ENCODE measurements around the gene MCM9.

MCM9 gene

GRCh38 chr6:118860880-118861279, 74.1 kb downstream of the MCM9 start (continued):
- TF ChIP-seq REST (tag by site-specific recombination; IDR thresholded peaks at IDR 0.05): no peak

GRCh38 chr6:118860363-118860762, 74.6 kb downstream of the MCM9 start:
- CTCF ChIA-PET: interaction anchor here (0.5 to 0.6 kb wide), 2 partner anchors 27 to 169 kb away, joined by 3 to 4 read pairs; no protein-coding TSS in a partner anchor
- no peak for TF ChIP-seq SP3 (tag by site-specific recombination; IDR thresholded peaks at IDR 0.05)
- no peak for TF ChIP-seq ZNF596 (tag by site-specific recombination; IDR thresholded peaks at IDR 0.05)
- no peak for TF ChIP-seq ZNF18 (tag by site-specific recombination; IDR thresholded peaks at IDR 0.05)
- no peak for TF ChIP-seq SCRT1 (tag by site-specific recombination; IDR thresholded peaks at IDR 0.05; ENCODE audit: borderline replicate concordance)
- no peak for TF ChIP-seq YY2 (tag by site-specific recombination; IDR thresholded peaks at IDR 0.05)
- no peak for TF ChIP-seq ZNF2 (tag by site-specific recombination; IDR thresholded peaks at IDR 0.05)
- TF ChIP-seq ZFP41 (tag by site-specific recombination; IDR thresholded peaks at IDR 0.05; ENCODE audit: borderline replicate concordance): no peak
- no peak for TF ChIP-seq ZNF433 (tag by site-specific recombination; IDR thresholded peaks at IDR 0.05; ENCODE audit: low read depth)

GRCh38 chr6:118859517-118860064, 75.4 kb downstream of the MCM9 start:
- Histone ChIP-seq H3K9me3 (ENCODE audit: control insufficient read depth, insufficient read depth, low read depth, low read length) (no peaks in the 10 kb centered on the region), H3K36me3 (ENCODE audit: control insufficient read depth in 2 of 2, insufficient read depth in 1 of 2, low read length in 2 of 2) (peaks cover 0 to 12% of the 10 kb centered on the region in 2 experiments; a peak in 1 of 3 replicates), H3K4me1 (ENCODE audit: control insufficient read depth, insufficient read depth, low read length) (no peaks in the 10 kb centered on the region), H3K27ac (ENCODE audit: extremely low read depth, low read depth, low read length) (no peak overlapping the region), H3K4me3 (ENCODE audit: low read depth, low read length) (no peak overlapping the region)
- TF ChIP-seq ZNF580 (tag by site-specific recombination; IDR thresholded peaks at IDR 0.05): no peak
- ChIA-PET POLR2A (no interaction called here), CTCF (no interaction called here)

More at GRCh38 chr6:118860363-118860762, 74.6 kb downstream of the MCM9 start:
- H3K9me3 ChIP-seq (ENCODE audit: control insufficient read depth, insufficient read depth, low read depth, low read length): no peaks in the 10 kb centered on the region
- no peak overlapping the region for H3K27ac ChIP-seq (ENCODE audit: extremely low read depth, low read depth, low read length)
- no peak overlapping the region for H3K4me3 ChIP-seq (ENCODE audit: low read depth, low read length)
- H3K36me3 ChIP-seq (ENCODE audit: control insufficient read depth in 2 of 2, insufficient read depth in 1 of 2, low read length in 2 of 2): peaks cover 0 to 12% of the 10 kb centered on the region in 2 experiments; a peak in 1 of 3 replicates
- POLR2A ChIA-PET: no interaction called here
- H3K4me1 ChIP-seq (ENCODE audit: control insufficient read depth, insufficient read depth, low read length): no peaks in the 10 kb centered on the region

- H3K4me1 ChIP-seq (ENCODE audit: control insufficient read depth, insufficient read depth, low read length): no peaks in the 10 kb centered on the region
- no peak overlapping the region for H3K4me3 ChIP-seq (ENCODE audit: low read depth, low read length)
- CTCF ChIA-PET: no interaction called here
- H3K27ac ChIP-seq (ENCODE audit: extremely low read depth, low read depth, low read length): no peak overlapping the region
- H3K9me3 ChIP-seq (ENCODE audit: control insufficient read depth, insufficient read depth, low read depth, low read length): no peaks in the 10 kb centered on the region
- H3K36me3 ChIP-seq (ENCODE audit: control insufficient read depth in 2 of 2, insufficient read depth in 1 of 2, low read length in 2 of 2): peaks cover 0 to 8% of the 10 kb centered on the region in 2 experiments; a peak in 1 of 3 replicates
- POLR2A ChIA-PET: no interaction called here
- TF ChIP-seq ZNF639 (tag by site-specific recombination; IDR thresholded peaks at IDR 0.05) (no peak), ZNF37A (tag by site-specific recombination; IDR thresholded peaks at IDR 0.05) (no peak), ZNF518A (tag by site-specific recombination; conservative IDR thresholded peaks at IDR 0.05; ENCODE audit: low read depth) (no peak), PRDM6 (tag by site-specific recombination; IDR thresholded peaks at IDR 0.05) (no peak), ZNF501 (tag by site-specific recombination; IDR thresholded peaks at IDR 0.05) (no peak)
These were observed 78.7 kb downstream of the MCM9 start for GRCh38 chr6:118856301-118856700.
